AG08396 (cell line): ENCODE results near the gene SLC49A3.
A peak's percentile ranks its signal among the peaks of the same experiment; 100 is the strongest.
"Not testable (repeated sequence)": the region's sequence is repeated elsewhere in the genome, so short reads cannot be mapped to it uniquely, and the experiment has no call there.

Source experiments
- DNase-seq: peaks from one replicate; pipeline ENCODE4 v3.0.0; 2012; ENCODE audit warnings: low spot score, mixed read lengths

The SLC49A3 gene

DNA sequence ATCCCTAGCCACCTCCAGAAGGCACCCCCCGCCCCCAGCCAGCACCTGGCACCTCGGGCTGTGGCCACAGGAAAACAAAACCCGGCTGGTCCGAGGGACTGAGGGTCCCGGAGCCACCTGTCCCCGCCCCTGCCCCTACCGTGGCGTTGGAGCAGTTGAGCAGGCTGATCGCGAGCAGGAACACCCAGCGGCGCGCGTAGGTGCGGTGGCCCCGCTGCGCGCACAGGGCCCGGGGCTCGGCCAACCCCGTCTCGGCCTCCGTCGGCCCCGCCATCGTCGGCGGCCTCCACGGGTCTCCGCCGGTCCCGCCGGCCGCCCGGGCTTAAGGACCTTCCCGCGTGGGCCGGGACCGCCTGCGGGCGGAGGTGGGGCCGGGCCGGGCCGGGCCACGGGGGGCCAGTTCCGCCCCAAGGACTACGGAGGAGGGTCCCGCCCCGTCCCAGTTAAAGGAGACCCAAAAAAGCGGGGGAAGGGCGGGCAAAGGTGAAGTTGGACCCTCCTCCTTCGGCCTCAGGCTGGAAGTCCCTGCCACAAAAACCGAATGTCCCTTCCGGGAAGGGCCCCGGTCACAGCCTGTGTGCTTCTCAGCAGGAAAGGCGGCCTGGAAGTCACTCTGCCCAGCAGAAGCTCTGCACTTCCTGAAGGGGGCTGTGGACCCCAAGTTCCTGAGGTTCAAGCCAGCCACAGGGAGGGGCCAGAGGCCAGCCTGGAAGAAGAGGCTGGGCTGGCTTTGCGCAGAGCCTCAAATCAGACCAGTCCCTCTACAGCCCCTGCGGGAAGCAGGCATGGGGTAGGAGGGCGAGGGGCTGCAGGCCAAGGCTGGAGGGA lies at the start of gene SLC49A3:
TSS of gene SLC49A3 (minus strand) at position 298 of the 828 bp plus-strand sequence. CDS start at position 274, 24 bp downstream.
- DNase-seq, result peak; percentile 41

DNA sequence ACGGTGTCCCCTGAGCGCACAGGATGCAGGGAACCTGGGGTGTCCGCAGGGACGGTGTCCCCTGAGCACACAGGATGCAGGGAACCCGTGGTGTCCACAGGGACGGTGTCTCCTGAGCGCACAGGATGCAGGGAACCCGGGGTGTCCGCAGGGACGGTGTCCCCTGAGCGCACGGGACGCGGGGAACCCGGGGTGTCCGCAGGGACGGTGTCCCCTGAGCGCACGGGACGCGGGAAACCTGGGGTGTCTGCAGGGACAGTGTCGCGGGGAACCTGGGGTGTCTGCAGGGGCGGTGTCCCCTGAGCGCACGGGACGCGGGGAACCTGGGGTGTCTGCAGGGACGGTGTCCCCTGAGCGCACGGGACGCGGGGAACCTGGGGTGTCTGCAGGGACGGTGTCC lies 47.6 kb upstream of the SLC49A3 start:
- not testable (repeated sequence) for DNase-seq

DNA sequence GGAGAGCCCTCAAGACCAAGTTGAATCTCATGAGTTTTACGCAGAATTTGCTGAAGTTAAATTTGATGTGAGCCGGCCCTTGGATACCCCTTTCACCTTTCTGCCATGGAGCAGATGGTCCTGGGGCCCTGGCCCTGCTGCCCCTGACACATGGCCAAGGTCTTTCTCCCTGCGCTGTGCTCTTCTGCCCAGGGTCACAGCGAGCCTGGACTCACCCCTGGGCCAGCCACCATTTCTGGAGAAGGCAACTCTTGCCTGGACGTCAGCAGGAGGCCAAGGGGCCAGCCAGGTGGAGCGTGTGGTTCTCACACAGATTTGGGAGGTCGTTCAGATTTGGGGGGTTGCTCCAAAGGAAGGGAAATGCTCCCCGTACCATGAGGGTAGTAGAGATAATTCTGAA lies 46.6 kb upstream of the SLC49A3 start:
- no peak for DNase-seq

DNA sequence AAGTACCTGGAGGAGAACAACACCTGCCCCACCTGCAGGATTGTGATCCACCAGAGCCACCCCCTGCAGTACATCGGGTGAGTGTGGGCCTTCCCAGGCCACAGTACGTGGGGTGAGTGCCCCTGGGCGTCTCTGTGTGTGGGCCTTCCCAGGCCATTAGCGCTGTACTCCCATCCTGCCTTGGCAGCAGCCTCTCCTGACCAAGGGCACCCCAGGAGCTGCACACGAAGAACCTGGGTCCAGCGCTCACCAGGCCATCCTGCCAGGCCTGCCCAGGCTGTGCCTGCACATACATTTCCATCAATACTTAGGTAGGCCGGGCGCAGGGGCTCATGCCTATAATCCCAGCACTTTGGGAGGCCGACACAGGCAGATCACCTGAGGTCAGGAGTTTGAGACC lies 46.0 kb upstream of the SLC49A3 start:
- no peak for DNase-seq

DNA sequence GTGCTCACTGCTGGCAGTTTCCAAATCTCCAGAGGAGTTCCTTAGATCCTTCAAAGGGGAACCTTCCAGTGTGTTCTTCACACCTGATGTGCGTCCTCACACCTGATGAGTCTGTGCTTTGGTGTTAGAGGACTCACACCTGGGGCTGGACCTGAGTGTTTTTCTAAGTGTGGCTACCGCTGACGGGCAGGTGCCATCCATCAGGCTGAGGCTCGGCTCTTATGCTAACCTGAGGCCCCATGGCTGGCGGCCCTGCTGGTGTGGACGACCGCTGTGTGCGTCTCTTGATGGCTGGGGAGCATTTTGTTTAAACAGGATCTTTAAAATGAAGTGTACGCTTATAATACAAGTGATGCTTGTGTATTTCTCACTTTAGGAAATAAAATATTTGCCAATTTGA lies 45.1 kb upstream of the SLC49A3 start:
- DNase-seq, result no peak

DNA sequence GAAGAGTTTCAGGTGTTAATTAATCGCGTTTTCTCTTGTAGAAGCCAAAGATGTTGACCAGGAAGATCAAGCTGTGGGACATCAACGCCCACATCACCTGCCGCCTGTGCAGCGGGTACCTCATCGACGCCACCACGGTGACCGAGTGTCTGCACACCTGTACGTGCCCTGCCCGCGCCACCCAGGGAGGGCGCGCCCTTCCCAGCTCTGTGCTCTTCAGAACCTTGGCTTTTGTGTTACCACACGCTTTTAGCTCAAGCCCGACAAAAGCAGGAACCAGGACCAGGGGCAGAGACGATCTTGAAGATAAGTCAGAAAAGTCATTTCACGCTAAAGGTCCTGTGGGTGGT lies 44.7 kb upstream of the SLC49A3 start:
- no peak for DNase-seq

DNA sequence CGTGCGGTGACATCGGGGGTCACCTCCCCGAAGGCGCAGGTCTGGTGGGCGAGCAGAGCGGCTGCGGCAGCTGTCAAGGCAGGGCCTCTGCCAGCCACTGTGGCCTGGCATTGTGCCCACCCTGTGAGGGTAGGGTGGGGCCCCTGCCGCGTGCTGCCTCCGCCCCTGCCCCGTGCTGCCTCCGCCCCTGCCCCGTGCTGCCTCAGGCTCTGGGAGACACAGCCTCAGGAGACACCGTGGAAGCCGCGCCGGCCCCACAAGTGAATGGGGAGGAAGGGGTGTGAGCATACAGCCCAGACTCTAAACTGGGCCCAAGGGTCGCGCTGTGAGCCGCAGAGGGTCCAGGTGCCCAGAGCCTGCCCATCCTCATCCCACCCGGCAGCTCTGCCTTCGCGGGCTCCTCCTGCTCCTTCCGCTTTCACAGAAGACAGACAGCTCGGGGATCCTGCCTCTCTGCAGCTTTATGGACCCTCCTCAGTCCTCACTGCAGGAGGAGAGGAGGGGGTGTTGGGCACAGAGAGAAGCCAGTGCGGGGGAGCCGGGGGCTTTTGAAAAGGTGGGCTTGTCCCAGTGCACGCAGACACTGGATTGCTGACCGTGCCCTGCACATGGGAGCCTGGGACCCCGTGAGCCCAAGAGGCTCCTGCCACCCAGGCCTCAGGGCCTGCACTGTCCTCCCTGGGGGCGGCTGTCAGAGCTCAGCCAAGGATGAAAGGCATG lies 44.1 kb upstream of the SLC49A3 start:
- DNase-seq, result no peak

DNA sequence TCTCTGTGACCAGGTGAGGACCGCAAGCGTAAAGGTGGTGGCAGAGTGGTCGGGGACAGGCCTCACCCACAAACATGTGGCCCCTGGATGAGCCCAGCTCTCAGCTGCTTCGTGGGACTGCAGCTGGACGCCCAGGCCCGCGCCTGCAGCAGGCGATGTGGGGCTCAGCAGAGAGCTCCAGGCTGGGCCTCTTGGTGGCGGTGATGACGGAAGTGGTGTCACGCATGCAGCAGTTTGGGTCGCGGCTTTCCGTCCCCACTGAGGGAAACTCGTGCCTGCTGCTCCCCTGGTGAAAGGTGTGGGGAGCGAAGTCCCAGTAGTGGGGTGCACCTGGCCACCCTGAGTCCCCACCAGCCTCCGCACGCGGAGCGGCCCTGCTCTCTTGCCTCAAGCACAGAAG lies 43.5 kb upstream of the SLC49A3 start:
- no peak for DNase-seq

DNA sequence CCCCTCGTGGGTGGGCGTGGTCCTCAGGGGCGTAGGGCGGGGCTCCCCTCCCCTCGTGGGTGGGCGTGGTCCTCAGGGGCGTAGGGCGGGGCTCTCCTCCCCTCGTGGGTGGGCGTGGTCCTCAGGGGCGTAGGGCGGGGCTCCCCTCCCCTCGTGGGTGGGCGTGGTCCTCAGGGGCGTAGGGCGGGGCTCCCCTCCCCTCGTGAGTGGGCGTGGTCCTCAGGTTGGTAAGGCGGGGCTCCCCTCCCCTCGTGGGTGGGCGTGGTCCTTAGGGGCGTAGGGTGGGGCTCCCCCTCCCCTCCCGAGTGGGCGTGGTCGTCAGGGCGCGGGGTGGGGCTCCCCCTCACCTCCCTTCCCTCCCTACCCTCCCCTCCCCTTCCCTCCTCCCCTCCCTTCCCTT lies 43.0 kb upstream of the SLC49A3 start:
- not testable (repeated sequence) for DNase-seq

DNA sequence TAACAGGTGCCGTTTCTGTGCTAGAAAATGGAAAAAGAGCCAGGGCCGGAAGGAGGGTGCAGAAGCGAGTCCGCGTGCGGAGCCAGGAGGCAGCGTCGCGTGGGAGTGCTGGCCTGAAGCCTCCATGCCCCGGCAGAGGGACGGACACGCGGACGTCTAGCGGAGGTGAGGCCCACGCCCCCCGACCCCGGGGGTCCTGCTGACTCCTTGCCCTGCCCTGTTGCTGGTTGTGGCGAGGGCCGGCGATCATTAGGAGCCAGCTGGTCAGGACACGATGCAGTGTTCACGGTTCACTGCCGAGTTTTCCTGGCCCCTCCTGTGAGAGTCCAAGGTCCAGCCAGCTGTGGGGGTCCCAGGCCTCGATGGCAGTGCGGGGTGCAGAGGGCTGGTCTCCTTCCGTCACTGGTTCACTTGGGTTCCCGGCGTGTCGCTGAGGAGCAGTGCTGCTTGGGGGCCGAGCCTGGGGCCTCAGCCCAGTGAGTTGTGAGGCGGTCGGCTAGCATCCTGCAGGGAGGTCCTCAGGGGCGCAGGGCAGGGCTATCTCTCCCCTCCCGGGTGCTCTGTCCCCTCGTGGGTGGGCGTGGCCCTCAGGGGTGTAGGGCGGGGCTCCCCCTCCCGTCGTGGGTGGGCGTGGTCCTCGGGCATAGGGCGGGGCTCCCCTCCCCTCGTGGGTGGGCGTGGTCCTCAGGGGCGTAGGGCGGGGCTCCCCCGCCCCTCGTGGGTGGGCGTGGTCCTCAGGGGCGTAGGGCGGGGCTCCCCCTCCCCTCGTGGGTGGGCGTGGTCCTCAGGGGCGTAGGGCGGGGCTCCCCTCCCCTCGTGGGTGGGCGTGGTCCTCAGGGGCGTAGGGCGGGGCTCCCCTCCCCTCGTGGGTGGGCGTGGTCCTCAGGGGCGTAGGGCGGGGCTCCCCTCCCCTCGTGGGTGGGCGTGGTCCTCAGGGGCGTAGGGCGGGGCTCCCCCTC lies 42.3 kb upstream of the SLC49A3 start:
- not testable (repeated sequence) for DNase-seq

DNA sequence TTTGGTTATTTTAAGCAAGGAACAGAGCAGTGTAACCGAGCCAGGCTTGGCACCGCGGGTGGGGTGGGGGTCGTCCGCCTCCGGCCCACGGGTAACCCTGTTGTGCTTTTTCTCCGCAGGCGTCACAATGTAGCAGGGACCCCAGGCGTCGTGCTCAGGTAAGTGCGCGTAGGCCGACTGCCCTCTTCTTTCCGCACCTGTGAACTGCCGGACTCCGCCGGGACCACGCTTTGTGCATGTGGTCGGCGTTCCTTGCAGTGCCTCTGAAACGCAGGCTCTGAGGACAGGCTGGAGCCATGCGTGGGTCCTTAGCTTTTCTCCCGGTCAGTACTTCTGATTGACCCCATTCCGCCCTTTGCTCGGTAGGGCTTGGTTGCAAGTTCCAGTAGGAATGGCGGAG lies 41.6 kb upstream of the SLC49A3 start:
- DNase-seq, result no peak

DNA sequence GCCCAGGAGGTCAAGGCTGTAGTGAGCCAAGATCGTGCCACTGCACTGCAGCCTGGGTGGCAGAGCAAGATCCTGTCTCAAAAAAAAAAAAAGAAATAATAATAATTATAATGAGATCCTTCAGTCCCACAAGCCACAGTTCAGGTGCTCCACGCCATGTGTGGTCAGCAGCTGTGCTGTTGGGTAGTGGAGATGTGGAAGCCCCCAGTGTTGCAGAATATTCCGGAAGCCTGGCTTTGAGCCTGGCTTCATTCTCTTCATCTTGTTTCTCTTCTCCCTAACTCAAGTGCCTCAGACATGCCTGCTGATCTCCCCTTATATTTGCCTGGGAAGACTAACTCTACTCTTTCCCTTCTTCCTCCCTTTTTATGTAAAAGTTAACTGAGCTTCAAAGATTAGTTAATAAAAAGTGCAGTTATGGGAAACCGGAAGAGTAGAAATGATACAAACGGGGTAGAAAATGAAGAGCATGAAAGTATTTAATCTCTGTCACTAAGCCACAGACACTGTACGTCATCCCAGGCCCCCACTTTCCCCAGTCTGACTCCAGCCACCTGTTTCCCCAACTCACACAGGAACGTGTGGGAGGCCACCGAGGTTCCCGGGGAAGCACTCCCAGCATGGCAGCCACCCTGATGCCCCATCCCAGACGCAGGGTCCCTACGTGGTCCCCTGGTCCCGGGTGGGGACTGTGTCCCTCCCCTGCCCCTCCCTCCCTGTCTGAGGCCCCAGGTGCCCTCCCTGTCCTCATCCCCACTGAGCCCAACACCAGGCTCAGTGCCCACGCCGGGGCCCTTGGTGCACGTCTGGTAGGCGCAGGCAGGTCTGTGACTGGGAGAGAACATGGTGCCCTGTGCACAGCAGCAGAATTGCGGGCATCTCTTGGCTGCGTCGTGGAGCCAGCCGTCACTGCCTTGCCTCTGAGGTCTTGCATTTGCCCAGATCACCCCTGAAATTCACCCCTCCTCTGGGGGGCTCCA lies 40.7 kb upstream of the SLC49A3 start:
- DNase-seq, result no peak

DNA sequence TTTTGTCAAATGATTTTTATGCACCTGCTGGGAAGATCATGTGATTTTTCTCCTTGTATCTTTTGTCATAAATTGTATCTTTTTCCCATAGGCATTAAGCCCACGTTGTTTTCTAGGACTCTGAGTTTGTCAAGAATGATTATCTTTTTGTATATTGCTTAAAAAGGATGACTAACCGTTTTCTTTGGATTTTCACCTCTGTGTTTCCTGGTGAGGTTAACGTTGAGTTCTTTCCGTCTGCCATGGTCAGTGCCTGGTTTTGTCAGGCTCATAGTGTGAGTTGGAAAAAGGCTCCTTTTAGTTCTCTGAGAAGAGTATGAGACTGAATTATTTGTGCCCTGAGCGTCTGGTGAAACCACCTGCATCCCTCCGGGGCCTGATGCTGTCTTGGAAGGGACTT lies 38.6 kb upstream of the SLC49A3 start:
- no peak for DNase-seq

DNA sequence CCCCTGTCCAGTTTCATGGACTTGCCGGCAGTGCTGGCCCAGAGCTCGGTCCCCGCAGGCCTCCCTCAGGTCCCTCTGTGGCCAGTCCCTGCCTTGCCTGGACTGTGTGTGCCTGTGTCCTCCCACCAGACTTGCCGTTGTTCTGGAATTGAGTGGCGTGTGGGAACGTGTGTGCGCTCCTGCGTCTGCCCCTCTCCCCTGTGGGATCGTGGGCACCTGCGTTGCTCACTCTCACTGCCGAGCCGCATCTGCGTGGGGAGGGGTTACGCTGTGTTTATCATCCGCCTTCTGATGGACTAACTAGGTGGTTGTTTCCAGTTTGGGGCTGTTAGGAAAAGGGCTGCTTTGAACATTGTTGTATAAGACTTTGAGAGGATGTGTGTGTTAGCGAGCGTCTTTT lies 37.9 kb upstream of the SLC49A3 start:
- no peak for DNase-seq

DNA sequence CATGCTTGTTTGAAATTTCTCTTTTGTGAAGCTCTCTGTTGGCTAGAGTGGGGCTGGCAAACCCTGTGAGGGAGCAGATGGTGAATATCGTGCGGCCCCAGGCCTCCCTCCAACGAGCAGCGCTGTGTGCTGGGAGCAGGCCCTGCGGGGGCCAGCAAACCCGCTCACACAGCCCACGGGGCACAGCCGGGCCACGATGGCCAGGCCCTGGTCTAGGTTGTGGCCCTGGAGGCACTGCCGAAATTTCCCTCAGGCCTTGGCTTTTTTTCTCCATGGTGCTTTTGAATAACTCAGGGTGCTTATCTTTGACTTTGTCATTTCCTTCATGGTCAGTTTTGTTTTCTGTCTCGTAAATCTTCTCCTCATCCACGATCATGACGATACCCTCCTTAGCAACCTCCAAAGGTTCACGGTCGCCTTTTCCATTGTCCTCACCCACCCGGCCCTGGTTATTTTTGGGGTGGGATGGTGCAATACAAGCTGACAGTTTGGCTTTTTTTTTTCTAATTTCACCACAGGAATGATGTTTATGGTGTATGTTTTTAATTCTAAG lies 37.4 kb upstream of the SLC49A3 start:
- peak; percentile 70 for DNase-seq

DNA sequence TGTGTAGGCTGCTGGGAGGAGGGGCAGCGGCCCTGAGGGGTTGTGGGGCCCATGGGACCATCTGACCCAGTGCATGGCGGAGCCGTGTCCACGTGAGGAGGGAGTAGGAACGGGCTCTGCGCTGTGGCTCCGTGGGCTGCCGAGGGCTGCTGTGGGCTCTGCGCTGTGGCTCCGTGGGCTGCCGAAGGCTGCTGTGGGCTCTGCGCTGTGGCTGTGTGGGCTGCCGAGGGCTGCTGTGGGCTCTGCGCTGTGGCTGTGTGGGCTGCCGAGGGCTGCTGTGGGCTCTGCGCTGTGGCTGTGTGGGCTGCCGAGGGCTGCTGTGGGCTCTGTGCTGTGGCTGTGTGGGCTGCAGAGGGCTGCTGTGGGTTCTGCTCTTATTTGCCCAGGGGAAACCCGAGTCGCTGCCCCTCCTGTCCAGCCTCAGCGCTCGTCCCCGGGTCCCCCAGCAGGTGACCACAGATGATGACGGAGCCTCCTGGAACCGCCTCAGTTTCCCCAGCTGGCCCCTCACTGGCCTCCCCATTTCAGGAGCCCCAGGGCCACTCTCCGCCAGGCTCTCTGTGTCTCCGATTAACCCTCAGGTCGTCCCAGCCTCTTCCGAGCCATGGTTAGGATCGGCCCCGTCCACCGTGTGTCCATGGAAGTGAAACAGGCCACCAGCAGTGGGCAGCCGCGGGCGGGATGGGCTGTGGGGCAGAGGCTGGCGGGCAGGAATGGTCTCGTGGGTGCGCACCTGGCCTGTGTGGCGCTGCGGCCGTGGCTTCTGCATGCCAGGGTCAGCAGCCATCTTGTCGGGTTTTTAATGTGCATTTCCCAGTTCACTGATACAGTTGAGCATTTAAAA lies 36.7 kb upstream of the SLC49A3 start:
- DNase-seq, result no peak

DNA sequence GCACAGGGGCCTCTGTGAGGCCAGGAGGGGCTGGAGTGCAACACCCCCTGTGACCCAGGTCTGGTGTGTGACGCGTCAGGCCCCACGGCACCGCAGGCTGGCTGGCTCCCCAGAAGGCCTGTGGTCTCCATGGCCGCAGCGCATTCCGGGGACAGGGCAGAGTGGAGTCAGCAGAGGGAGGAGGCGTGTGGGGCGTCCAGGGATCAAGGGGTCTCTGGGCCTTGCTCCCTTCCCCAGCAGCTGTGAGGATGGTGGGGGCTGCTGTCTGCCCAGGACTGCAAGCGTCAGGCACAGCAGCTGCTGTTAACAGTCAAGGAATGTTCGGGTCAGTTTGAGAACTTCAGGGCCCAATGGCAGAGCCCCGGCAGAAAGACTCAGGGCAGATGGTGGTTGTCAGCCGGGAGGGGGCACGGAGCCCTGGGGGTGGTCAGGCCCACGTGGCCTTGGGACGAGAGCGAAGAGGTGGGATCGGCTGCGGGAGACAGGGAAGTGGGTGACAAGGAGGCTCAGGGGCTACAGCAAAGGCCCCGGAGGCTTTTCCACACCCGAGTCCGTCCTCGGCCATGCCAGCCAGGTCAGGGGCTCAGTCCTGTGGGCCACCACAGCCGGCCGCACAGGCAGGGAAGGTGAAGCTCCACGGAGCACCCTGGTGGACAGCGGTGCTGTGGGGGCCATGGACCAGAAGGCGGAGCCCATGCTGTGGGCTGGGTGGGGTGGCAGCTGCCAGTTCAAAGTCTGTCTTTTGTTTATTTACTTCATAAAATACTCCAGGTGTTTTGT lies 35.0 kb upstream of the SLC49A3 start:
- no peak for DNase-seq

DNA sequence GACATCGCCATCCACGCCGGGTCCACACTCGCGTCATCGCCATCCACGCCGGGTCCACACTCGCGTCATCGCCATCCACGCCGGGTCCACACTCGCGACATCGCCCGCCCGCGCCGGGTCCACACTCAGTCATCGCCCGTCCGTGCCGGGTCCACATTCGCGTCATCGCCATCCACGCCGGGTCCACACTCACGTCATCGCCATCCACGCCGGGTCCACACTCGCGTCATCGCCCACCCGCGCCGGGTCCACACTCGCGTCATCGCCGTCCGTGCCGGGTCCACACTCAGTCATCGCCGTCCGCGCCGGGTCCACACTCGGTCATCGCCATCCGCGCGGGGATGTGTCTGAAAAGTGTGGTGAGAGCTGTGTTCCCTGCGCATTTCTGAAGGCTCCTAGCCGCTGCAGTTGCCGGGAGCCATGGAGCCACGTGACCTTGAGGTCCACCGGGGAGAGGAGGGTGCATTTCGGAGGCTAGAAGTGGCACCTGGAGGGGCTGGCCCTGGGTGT lies 34.0 kb upstream of the SLC49A3 start:
- no peak for DNase-seq

DNA sequence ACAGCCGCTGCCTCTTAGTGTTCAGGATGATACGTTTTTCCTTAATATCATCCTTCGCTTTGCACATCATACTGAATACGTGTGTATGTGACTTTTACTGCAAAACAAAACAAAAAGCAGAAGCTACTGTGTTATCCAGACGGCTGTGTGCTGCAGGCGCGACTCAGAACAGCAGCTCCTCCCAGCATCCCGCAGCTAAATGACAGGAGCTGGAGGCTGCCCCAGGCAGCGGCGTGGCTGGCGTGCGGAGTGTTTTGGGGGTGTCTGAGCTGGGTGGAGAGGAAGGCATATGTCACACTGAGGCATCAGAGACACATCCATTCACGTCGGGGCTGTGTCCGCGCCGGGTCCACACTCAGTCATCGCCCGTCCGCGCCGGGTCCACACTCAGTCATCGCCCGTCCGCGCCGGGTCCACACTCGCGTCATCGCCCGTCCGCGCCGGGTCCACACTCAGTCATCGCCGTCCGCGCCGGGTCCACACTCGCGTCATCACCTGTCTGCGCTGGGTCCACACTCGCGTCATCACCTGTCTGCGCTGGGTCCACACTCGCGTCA lies 33.3 kb upstream of the SLC49A3 start:
- DNase-seq, result no peak
